ENCODE measurements around the gene POU2AF1.
"Not testable (repeated sequence)": the region's sequence is repeated elsewhere in the genome, so short reads cannot be mapped to it uniquely, and the experiment has no call there.

POU2AF1 gene

GRCh38 chr11:111406091-111406490 is 27.0 kb upstream of the POU2AF1 start:
- no peaks in the 10 kb centered on the region for H3K27me3 ChIP-seq (ENCODE audit: insufficient read depth, low read length)
- no peak overlapping the region for H3K4me3 ChIP-seq (ENCODE audit: low read length)
- no peaks in the 10 kb centered on the region for H3K36me3 ChIP-seq (ENCODE audit: insufficient read depth, low read length)
- no peaks in the 10 kb centered on the region for H3K4me1 ChIP-seq (ENCODE audit: insufficient read depth, low read length)
- H3K9me3 ChIP-seq (ENCODE audit: low read length), result no peaks in the 10 kb centered on the region
- no peak overlapping the region for H2AFZ ChIP-seq (ENCODE audit: low read depth, low read length)

GRCh38 chr11:111405551-111405950 is 26.5 kb upstream of the POU2AF1 start:
- Histone ChIP-seq H3K27me3 (ENCODE audit: insufficient read depth, low read length) (no peaks in the 10 kb centered on the region), H2AFZ (ENCODE audit: low read depth, low read length) (no peak overlapping the region), H3K4me1 (ENCODE audit: insufficient read depth, low read length) (no peaks in the 10 kb centered on the region), H3K4me3 (ENCODE audit: low read length) (no peak overlapping the region), H3K36me3 (ENCODE audit: insufficient read depth, low read length) (no peaks in the 10 kb centered on the region), H3K9me3 (ENCODE audit: low read length) (no peaks in the 10 kb centered on the region)

- Histone ChIP-seq H3K9me3 (ENCODE audit: low read length) (no peaks in the 10 kb centered on the region), H3K4me1 (ENCODE audit: insufficient read depth, low read length) (no peaks in the 10 kb centered on the region), H2AFZ (ENCODE audit: low read depth, low read length) (no peak overlapping the region), H3K36me3 (ENCODE audit: insufficient read depth, low read length) (no peaks in the 10 kb centered on the region), H3K27me3 (ENCODE audit: insufficient read depth, low read length) (no peaks in the 10 kb centered on the region), H3K4me3 (ENCODE audit: low read length) (no peak overlapping the region)
Measured at GRCh38 chr11:111403051-111403726, 24.1 kb upstream of the POU2AF1 start.

GRCh38 chr11:111402411-111402810 is 23.3 kb upstream of the POU2AF1 start:
- Histone ChIP-seq H3K4me3 (ENCODE audit: low read length) (no peak overlapping the region), H2AFZ (ENCODE audit: low read depth, low read length) (no peak overlapping the region), H3K4me1 (ENCODE audit: insufficient read depth, low read length) (no peaks in the 10 kb centered on the region), H3K27me3 (ENCODE audit: insufficient read depth, low read length) (no peaks in the 10 kb centered on the region), H3K36me3 (ENCODE audit: insufficient read depth, low read length) (no peaks in the 10 kb centered on the region), H3K9me3 (ENCODE audit: low read length) (no peaks in the 10 kb centered on the region)

GRCh38 chr11:111401957-111402356 is 22.9 kb upstream of the POU2AF1 start:
- H3K36me3 ChIP-seq (ENCODE audit: insufficient read depth, low read length); H2AFZ ChIP-seq (ENCODE audit: low read depth, low read length); H3K4me1 ChIP-seq (ENCODE audit: insufficient read depth, low read length); H3K4me3 ChIP-seq (ENCODE audit: low read length); H3K27me3 ChIP-seq (ENCODE audit: insufficient read depth, low read length); H3K9me3 ChIP-seq (ENCODE audit: low read length): not testable (repeated sequence)

- Histone ChIP-seq H3K4me3 (ENCODE audit: low read length) (no peak overlapping the region), H3K36me3 (ENCODE audit: insufficient read depth, low read length) (no peaks in the 10 kb centered on the region), H3K9me3 (ENCODE audit: low read length) (no peaks in the 10 kb centered on the region), H2AFZ (ENCODE audit: low read depth, low read length) (no peak overlapping the region), H3K4me1 (ENCODE audit: insufficient read depth, low read length) (no peaks in the 10 kb centered on the region), H3K27me3 (ENCODE audit: insufficient read depth, low read length) (peaks cover 3% of the 10 kb centered on the region)
Measured at GRCh38 chr11:111400595-111400994, 21.5 kb upstream of the POU2AF1 start.

- no peaks in the 10 kb centered on the region for H3K4me1 ChIP-seq (ENCODE audit: insufficient read depth, low read length)
- H3K4me3 ChIP-seq (ENCODE audit: low read length), result no peak overlapping the region
- H3K9me3 ChIP-seq (ENCODE audit: low read length), result no peaks in the 10 kb centered on the region
- H2AFZ ChIP-seq (ENCODE audit: low read depth, low read length), result no peak overlapping the region
- peaks cover 3% of the 10 kb centered on the region for H3K27me3 ChIP-seq (ENCODE audit: insufficient read depth, low read length)
- H3K36me3 ChIP-seq (ENCODE audit: insufficient read depth, low read length), result no peaks in the 10 kb centered on the region
Measured at GRCh38 chr11:111399187-111400031, 20.3 kb upstream of the POU2AF1 start.

GRCh38 chr11:111397034-111397433 is 18.0 kb upstream of the POU2AF1 start:
- Histone ChIP-seq H3K4me3 (ENCODE audit: low read length) (no peak overlapping the region), H3K27me3 (ENCODE audit: insufficient read depth, low read length) (peaks cover 3% of the 10 kb centered on the region)

GRCh38 chr11:111395749-111396148 is 16.7 kb upstream of the POU2AF1 start:
- Histone ChIP-seq H3K4me1 (ENCODE audit: insufficient read depth, low read length) (no peaks in the 10 kb centered on the region), H3K4me3 (ENCODE audit: low read length) (no peak overlapping the region), H2AFZ (ENCODE audit: low read depth, low read length) (no peak overlapping the region), H3K36me3 (ENCODE audit: insufficient read depth, low read length) (no peaks in the 10 kb centered on the region), H3K9me3 (ENCODE audit: low read length) (no peaks in the 10 kb centered on the region), H3K27me3 (ENCODE audit: insufficient read depth, low read length) (peaks cover 3% of the 10 kb centered on the region)

More at GRCh38 chr11:111397034-111397433, 18.0 kb upstream of the POU2AF1 start:
- Histone ChIP-seq H3K4me1 (ENCODE audit: insufficient read depth, low read length) (no peaks in the 10 kb centered on the region), H3K9me3 (ENCODE audit: low read length) (no peaks in the 10 kb centered on the region), H3K36me3 (ENCODE audit: insufficient read depth, low read length) (no peaks in the 10 kb centered on the region), H2AFZ (ENCODE audit: low read depth, low read length) (no peak overlapping the region)

GRCh38 chr11:111395081-111395480 is 16.0 kb upstream of the POU2AF1 start:
- H3K4me3 ChIP-seq (ENCODE audit: low read length), result no peak overlapping the region
- H3K9me3 ChIP-seq (ENCODE audit: low read length), result no peaks in the 10 kb centered on the region
- H2AFZ ChIP-seq (ENCODE audit: low read depth, low read length), result no peak overlapping the region
- H3K36me3 ChIP-seq (ENCODE audit: insufficient read depth, low read length), result no peaks in the 10 kb centered on the region
- H3K4me1 ChIP-seq (ENCODE audit: insufficient read depth, low read length), result no peaks in the 10 kb centered on the region
- peaks cover 3% of the 10 kb centered on the region for H3K27me3 ChIP-seq (ENCODE audit: insufficient read depth, low read length)

GRCh38 chr11:111394147-111394546 is 15.1 kb upstream of the POU2AF1 start:
- not testable (repeated sequence) for H2AFZ ChIP-seq (ENCODE audit: low read depth, low read length); H3K9me3 ChIP-seq (ENCODE audit: low read length); H3K4me1 ChIP-seq (ENCODE audit: insufficient read depth, low read length); H3K27me3 ChIP-seq (ENCODE audit: insufficient read depth, low read length); H3K36me3 ChIP-seq (ENCODE audit: insufficient read depth, low read length); H3K4me3 ChIP-seq (ENCODE audit: low read length)

GRCh38 chr11:111393585-111393984 is 14.5 kb upstream of the POU2AF1 start:
- no peak overlapping the region for H3K4me3 ChIP-seq (ENCODE audit: low read length)
- H3K27me3 ChIP-seq (ENCODE audit: insufficient read depth, low read length), result peaks cover 3% of the 10 kb centered on the region
- no peaks in the 10 kb centered on the region for H3K36me3 ChIP-seq (ENCODE audit: insufficient read depth, low read length)
- H3K4me1 ChIP-seq (ENCODE audit: insufficient read depth, low read length), result no peaks in the 10 kb centered on the region
- no peak overlapping the region for H2AFZ ChIP-seq (ENCODE audit: low read depth, low read length)
- H3K9me3 ChIP-seq (ENCODE audit: low read length), result no peaks in the 10 kb centered on the region

GRCh38 chr11:111393096-111393495 is 14.0 kb upstream of the POU2AF1 start:
- Histone ChIP-seq H3K9me3 (ENCODE audit: low read length) (no peaks in the 10 kb centered on the region), H3K36me3 (ENCODE audit: insufficient read depth, low read length) (no peaks in the 10 kb centered on the region), H3K27me3 (ENCODE audit: insufficient read depth, low read length) (peaks cover 3% of the 10 kb centered on the region), H3K4me1 (ENCODE audit: insufficient read depth, low read length) (peaks cover 2% of the 10 kb centered on the region), H2AFZ (ENCODE audit: low read depth, low read length) (no peak overlapping the region), H3K4me3 (ENCODE audit: low read length) (no peak overlapping the region)

All from neuron (in vitro differentiated cells).